Gastrocnemius medialis (tissue), 4 donors: Measurements from ENCODE around the gene GABBR2. TPM values are rescaled to one million over a fixed set of nuclear protein-coding genes. Genes with fewer than 3 reads are reported as not detected.

Source experiments
- ATAC-seq, 2 donors: fragments of 150-250 bp; one replicate each; pipeline ENCODE4 v1.9.1; 2016
- DNase-seq, 2 donors: peaks; one replicate each; pipeline ENCODE4 v3.0.0-alpha.2; 2019
- H3K27ac ChIP-seq, 4 donors: fragments of 200-600 bp; sonication (generic); 1 replicate in 1 of 4; 2 replicates in 3 of 4; pipeline ENCODE4 v1.5.1; 2016 to 2018; ENCODE audit warnings: mild to moderate bottlenecking in 2 of 4, moderate library complexity in 1 of 4
- H3K27me3 ChIP-seq, 3 donors: fragments of 200-600 bp; sonication (generic) in 2 of 3; 1 replicate in 1 of 3; 2 replicates in 2 of 3; pipeline versions ENCODE4 v1.5.1 to v1.6.0; 2016 to 2019; ENCODE audit warnings: mild to moderate bottlenecking in 1 of 3, moderate library complexity in 1 of 3
- H3K36me3 ChIP-seq, 2 donors: fragments of 200-600 bp; sonication (generic) in 1 of 2; one replicate each; pipeline ENCODE4 v1.5.1; 2017 to 2018
- H3K4me1 ChIP-seq, 2 donors: fragments of 200-600 bp; sonication (generic) in 1 of 2; one replicate each; pipeline ENCODE4 v1.5.1; 2016 to 2017; ENCODE audit warnings: mild to moderate bottlenecking in 2 of 2
- H3K4me3 ChIP-seq, 4 donors: fragments of 200-600 bp; sonication (generic) in 3 of 4; 1 replicate in 1 of 4; 2 replicates in 3 of 4; pipeline ENCODE4 v1.5.1; 2016 to 2019; ENCODE audit warnings: mild to moderate bottlenecking in 2 of 4
- H3K9me3 ChIP-seq, 3 donors: fragments of 200-600 bp; sonication (generic) in 2 of 3; 1 replicate in 1 of 3; 2 replicates in 2 of 3; pipeline ENCODE4 v1.5.1; 2016 to 2019
- POLR2A ChIP-seq, 2 donors: fragments of 450-650 bp; IDR thresholded peaks; one replicate each; pipeline ENCODE4 v1.6.1; 2017; ENCODE audit warnings: antibody characterized with exemption in 2 of 2, mild to moderate bottlenecking in 2 of 2, moderate library complexity in 2 of 2
- in situ Hi-C, 4 donors: fragments of 200-750 bp; cut with MboI; loops; one replicate each; pipeline versions ENCODE4 v1.15.0 to v1.8.0; 2017; ENCODE audit warnings: low sequenced_read_pairs in 4 of 4
- intact Hi-C: fragments of 100-400 bp; cut with DNase I; formaldehyde crosslinking; loops from one replicate; pipeline ENCODE4 v1.15.1; 2023; ENCODE audit warnings: low total_unique reads
- total RNA-seq, 4 donors: library from RNA; depleted of rRNA; stranded (reverse); fragments of >200 nt; gene quantifications; one replicate each; pipeline versions ENCODE4 v1.1.0 to v1.2.3, GENCODE V29; 2016
- TF ChIP-seq, protein P1 (sequence below), 5 experiments: fragments of 450-650 bp in 3 of 5; fragments of 200-600 bp in 2 of 5; sonication (generic) in 2 of 5; IDR thresholded peaks in 4 of 5; conservative IDR thresholded peaks in 1 of 5; 1 replicate in 4 of 5; 2 replicates in 1 of 5; pipeline ENCODE4 v1.5.1; 2016 to 2019; ENCODE audit warnings: antibody characterized with exemption in 5 of 5, mild to moderate bottlenecking in 3 of 5, moderate library complexity in 3 of 5

The GABBR2 gene
- total RNA-seq, 4 donors from 2014 or later, result 0.46 to 0.80 TPM; not detected in 2

DNA sequence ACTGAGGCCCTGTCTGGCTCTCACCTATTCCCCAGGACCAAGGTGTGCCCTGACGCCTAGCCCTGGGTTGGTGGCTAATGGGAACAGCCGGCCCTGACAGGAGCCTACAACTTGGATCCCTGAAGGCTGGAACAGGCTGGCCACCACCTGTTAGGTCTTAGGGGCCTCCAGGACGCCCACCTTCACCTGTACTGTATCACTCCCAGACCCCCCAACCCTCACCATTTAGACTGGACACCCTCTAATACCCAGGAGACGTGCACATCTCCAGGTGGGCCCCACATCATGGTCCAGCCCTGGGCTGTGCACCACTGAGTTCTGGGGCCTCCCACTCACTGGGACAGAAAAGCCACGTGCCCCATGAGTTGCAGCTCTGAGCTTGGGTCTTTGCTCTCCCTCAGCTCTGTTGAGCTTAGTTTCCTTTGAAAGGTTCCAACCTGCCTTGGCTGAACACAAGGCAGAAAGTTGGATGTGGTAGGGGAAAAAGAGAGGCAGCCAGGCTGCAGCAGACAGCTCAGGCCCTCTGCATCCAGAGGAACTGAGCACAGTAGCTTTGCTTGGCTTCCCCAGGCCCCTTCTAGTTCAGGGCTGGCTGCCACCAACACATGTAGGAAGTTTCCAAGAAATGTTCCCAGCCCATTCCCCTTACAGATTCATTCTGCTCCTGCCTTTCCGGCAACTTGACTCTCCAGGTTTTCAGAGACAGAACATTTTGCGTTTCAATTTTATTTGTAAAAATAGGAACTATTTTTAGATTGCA lies 336.5 kb downstream of the GABBR2 start:
- intact Hi-C loops, result no loop called here
- Histone ChIP-seq H3K27ac (no peak overlapping the region), H3K4me1 (no peaks in the 10 kb centered on the region), H3K36me3 (no peaks in the 10 kb centered on the region), H3K4me3 (no peak overlapping the region), H3K9me3 (no peaks in the 10 kb centered on the region), H3K27me3 (no peaks in the 10 kb centered on the region)
- no peak for DNase-seq
- in situ Hi-C loops, result no loop called here
- ATAC-seq, result no peak
- TF ChIP-seq POLR2A (IDR thresholded peaks at IDR 0.05), result no peak
- TF ChIP-seq, protein P1, sequence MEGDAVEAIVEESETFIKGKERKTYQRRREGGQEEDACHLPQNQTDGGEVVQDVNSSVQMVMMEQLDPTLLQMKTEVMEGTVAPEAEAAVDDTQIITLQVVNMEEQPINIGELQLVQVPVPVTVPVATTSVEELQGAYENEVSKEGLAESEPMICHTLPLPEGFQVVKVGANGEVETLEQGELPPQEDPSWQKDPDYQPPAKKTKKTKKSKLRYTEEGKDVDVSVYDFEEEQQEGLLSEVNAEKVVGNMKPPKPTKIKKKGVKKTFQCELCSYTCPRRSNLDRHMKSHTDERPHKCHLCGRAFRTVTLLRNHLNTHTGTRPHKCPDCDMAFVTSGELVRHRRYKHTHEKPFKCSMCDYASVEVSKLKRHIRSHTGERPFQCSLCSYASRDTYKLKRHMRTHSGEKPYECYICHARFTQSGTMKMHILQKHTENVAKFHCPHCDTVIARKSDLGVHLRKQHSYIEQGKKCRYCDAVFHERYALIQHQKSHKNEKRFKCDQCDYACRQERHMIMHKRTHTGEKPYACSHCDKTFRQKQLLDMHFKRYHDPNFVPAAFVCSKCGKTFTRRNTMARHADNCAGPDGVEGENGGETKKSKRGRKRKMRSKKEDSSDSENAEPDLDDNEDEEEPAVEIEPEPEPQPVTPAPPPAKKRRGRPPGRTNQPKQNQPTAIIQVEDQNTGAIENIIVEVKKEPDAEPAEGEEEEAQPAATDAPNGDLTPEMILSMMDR (IDR thresholded peaks at IDR 0.05 in 4 of 5, conservative IDR thresholded peaks at IDR 0.05 in 1 of 5), result no peak

DNA sequence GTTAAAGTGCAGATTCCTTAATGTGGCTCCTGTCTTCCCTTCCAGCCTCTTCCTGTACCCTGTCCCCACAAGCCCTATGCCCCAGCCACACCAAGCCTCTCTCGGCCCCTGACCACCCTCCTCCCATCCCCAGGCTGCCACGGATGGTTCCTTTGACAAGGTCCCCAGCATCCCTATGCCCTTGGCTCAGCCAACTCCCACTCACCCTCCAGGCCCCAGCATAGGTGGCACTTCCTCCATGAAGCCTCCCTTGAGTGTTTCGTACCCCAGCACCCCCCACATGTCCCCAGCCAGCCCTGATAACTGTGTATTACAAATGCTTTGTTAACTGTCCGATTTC lies 337.8 kb downstream of the GABBR2 start:
- no peak for DNase-seq
- ATAC-seq, result no peak
- Histone ChIP-seq H3K9me3 (peaks cover 0 to 2% (median 0%) of the 10 kb centered on the region in 3 donors), H3K36me3 (no peaks in the 10 kb centered on the region), H3K27ac (no peak overlapping the region), H3K4me1 (no peaks in the 10 kb centered on the region), H3K27me3 (no peaks in the 10 kb centered on the region), H3K4me3 (no peak overlapping the region)
- intact Hi-C loops (no loop called here), in situ Hi-C loops (no loop called here)
- TF ChIP-seq POLR2A (IDR thresholded peaks at IDR 0.05), result no peak
- TF ChIP-seq, protein P1 (IDR thresholded peaks at IDR 0.05 in 4 of 5, conservative IDR thresholded peaks at IDR 0.05 in 1 of 5), result no peak

DNA sequence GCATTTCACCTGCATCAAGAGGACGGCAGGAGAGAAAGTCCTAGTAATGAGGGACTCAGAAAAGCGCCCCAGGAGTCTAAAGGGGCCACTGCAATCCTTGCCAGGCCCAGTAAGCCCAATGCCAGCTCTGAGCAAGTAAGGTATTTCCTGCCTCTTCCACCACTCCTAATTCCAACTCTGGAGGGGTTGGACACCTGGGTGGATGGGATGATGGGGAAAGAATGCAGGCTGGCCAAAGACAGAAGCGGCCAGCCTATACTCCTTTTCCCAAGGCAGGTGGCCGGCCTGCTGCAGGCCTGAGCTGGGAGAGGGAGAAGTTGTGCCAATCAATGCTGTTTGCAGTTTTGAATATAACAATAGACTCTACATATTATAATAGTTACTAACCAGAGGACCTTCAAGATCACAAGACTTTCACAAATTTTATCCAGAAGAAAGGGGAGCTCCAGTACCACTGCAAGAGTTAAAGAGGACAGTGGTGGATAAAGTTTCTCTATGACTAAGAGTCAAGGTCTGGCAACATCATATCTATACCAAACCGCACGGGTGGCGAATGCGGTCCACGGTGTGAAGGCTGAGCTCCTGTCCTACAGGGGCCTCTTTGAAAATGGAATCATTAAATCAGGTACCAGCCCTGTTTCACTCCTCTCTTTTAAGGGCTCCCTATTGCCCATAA lies 338.3 kb downstream of the GABBR2 start:
- H3K27ac ChIP-seq, result no peak overlapping the region
- TF ChIP-seq, protein P1 (IDR thresholded peaks at IDR 0.05 in 4 of 5, conservative IDR thresholded peaks at IDR 0.05 in 1 of 5), result no peak
- intact Hi-C loops, result no loop called here

DNA sequence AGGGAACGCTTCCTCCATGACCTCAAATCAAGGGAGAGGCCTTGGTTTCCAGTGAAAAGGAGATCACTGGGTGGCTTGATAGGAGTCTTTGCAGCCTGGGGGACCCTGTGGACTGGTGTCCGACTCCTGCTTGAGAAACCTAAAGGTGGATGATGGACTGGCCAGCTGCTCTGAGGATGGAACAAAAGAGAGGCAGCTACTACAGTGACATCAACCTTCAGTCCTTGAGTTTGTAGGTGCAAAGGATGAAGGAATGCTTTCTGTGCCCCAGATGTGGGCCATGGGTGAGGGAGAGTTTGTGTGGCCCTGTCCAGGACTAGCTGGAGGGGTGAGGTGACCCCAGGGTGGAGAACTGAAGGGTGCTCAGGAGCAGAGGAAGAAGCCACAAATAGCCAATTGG lies 338.8 kb downstream of the GABBR2 start:
- Histone ChIP-seq H3K4me3 (no peak overlapping the region), H3K27me3 (no peaks in the 10 kb centered on the region), H3K4me1 (no peaks in the 10 kb centered on the region), H3K36me3 (no peaks in the 10 kb centered on the region), H3K9me3 (peaks cover 0 to 10% (median 0%) of the 10 kb centered on the region in 3 donors), H3K27ac (no peak overlapping the region)
- DNase-seq (no peak), ATAC-seq (no peak)
- TF ChIP-seq, protein P1 (IDR thresholded peaks at IDR 0.05 in 4 of 5, conservative IDR thresholded peaks at IDR 0.05 in 1 of 5), result no peak
- TF ChIP-seq POLR2A (IDR thresholded peaks at IDR 0.05), result no peak
- in situ Hi-C loops (no loop called here), intact Hi-C loops (no loop called here)

More for the DNA sequence above, 338.3 kb downstream of the GABBR2 start:
- Histone ChIP-seq H3K27me3 (no peaks in the 10 kb centered on the region), H3K9me3 (peaks cover 0 to 6% (median 0%) of the 10 kb centered on the region in 3 donors), H3K4me1 (no peaks in the 10 kb centered on the region), H3K36me3 (no peaks in the 10 kb centered on the region), H3K4me3 (no peak overlapping the region)
- DNase-seq, result no peak
- ATAC-seq, result no peak
- in situ Hi-C loops, result no loop called here
